K562 (cell line): ENCODE results near the gene KITLG. TPM values are rescaled to one million over a fixed set of nuclear protein-coding genes. Genes with fewer than 3 reads are reported as not detected.

Experiments used
- ATAC-seq: fragments of 200-7000 bp; cut with Tn5 transposase; 3 replicates; pipeline ENCODE4 v1.9.1; 2020; ENCODE audit warnings: moderate library complexity
- BruUV-seq: library from RNA; stranded (reverse); fragments of 400-500 nt; replicated peaks from 2 replicates; lab custom pipeline; 2021; lab: Mats Ljungman, UMichigan
- CTCF ChIA-PET: fragments of 300-600 bp; formaldehyde crosslinking; extraction: SDS; loops from one replicate; lab custom pipeline; 2021; ENCODE audit warnings: low intra/inter-chr PET ratio; lab: Yijun Ruan, JAX
- POLR2A ChIA-PET: fragments of 300-600, 350-650 bp; sonication (Branson Sonifier 250); formaldehyde crosslinking; extraction: SDS; loops from one replicate; lab custom pipeline; 2021; ENCODE audit warnings: antibody characterized with exemption, inconsistent platforms; lab: Yijun Ruan, JAX
- DNase-seq, 4 experiments: peaks; one replicate each; pipeline versions ENCODE4 v3.0.0 to v3.0.0-alpha.2; 2011 to 2018; ENCODE audit warnings: low spot score in 3 of 4, mixed read lengths in 3 of 4; ENCODE audit errors: extremely low read depth in 1 of 4
- FAIRE-seq: peaks from 2 replicates; lab custom pipeline; 2011; peaks lifted over from hg19 to GRCh38; lab: Jason Lieb, UNC
- H2AFZ ChIP-seq: 2 replicates; pipeline ENCODE4 v1.6.0; 2011; ENCODE audit warnings: low read depth, low read length, control low read depth, inconsistent platforms
- H3K27ac ChIP-seq: fragments of 200-600 bp; 3 replicates; pipeline ENCODE4 v1.8.0; 2011; ENCODE audit warnings: low read depth, mild to moderate bottlenecking, control low read depth, inconsistent platforms, low read length, moderate library complexity, mixed read lengths; ENCODE audit errors: extremely low read depth
- H3K27me3 ChIP-seq, 2 experiments: fragments of 300-600 bp in 1 of 2; 2 replicates in 1 of 2; 3 replicates in 1 of 2; pipeline versions ENCODE4 v1.6.0 to v1.8.0; 2011; ENCODE audit warnings: inconsistent platforms in 2 of 2, low read length in 2 of 2, mild to moderate bottlenecking in 1 of 2, mixed read lengths in 1 of 2, moderate library complexity in 1 of 2; ENCODE audit not compliant: control insufficient read depth in 2 of 2, insufficient read depth in 2 of 2
- H3K36me3 ChIP-seq: fragments of 300-600 bp; 3 replicates; pipeline ENCODE4 v1.8.0; 2011; ENCODE audit warnings: mild to moderate bottlenecking, low read length, inconsistent platforms; ENCODE audit not compliant: control insufficient read depth, insufficient read depth
- H3K4me1 ChIP-seq, 2 experiments: fragments of 200-600 bp in 1 of 2; replicated peaks in 1 of 2; 2 replicates in 1 of 2; 3 replicates in 1 of 2; pipeline versions ENCODE4 v1.5.1 to v1.8.0; 2011; ENCODE audit warnings: inconsistent platforms in 2 of 2, low read length in 2 of 2, mild to moderate bottlenecking in 1 of 2, mixed read lengths in 1 of 2, moderate library complexity in 1 of 2; ENCODE audit not compliant: control insufficient read depth in 2 of 2, insufficient read depth in 2 of 2
- H3K4me2 ChIP-seq: 2 replicates; pipeline ENCODE4 v1.6.1; 2011; ENCODE audit warnings: low read length, control low read depth, inconsistent platforms, mixed read lengths; ENCODE audit not compliant: insufficient read depth
- H3K4me3 ChIP-seq: fragments of 200-600 bp; sonication (generic), shearing (Covaris generic); 2 replicates; pipeline ENCODE4 v1.5.1; 2016; ENCODE audit warnings: control low read depth, inconsistent platforms
- H3K79me2 ChIP-seq: fragments of 200-600 bp; 3 replicates; pipeline ENCODE4 v1.8.0; 2011; ENCODE audit warnings: low read length, inconsistent platforms; ENCODE audit not compliant: control insufficient read depth, insufficient read depth
- H3K9ac ChIP-seq, 2 experiments: 2 replicates each; pipeline versions ENCODE4 v1.6.0 to v1.6.1; 2011; ENCODE audit warnings: low read depth in 2 of 2, low read length in 2 of 2, control low read depth in 1 of 2, inconsistent platforms in 1 of 2, mild to moderate bottlenecking in 1 of 2, mixed read lengths in 1 of 2; ENCODE audit not compliant: insufficient read depth in 1 of 2
- H3K9me1 ChIP-seq: one replicate; pipeline ENCODE4 v1.6.0; 2011; ENCODE audit warnings: inconsistent platforms, mild to moderate bottlenecking, low read length, moderate library complexity; ENCODE audit not compliant: control insufficient read depth, insufficient read depth
- H3K9me3 ChIP-seq: replicated peaks from 2 replicates; pipeline ENCODE4 v1.5.1; 2011; ENCODE audit warnings: low read depth, low read length, inconsistent platforms; ENCODE audit not compliant: control insufficient read depth, insufficient read depth
- H4K20me1 ChIP-seq: replicated peaks from 2 replicates; pipeline ENCODE4 v1.6.1; 2011; ENCODE audit warnings: low read length, inconsistent platforms, mixed read lengths; ENCODE audit not compliant: control insufficient read depth, insufficient read depth
- BRD9 ChIP-seq: fragments of 450-650 bp; IDR thresholded peaks from 2 replicates; pipeline ENCODE4 v1.6.1; 2018; ENCODE audit warnings: low read depth; ENCODE audit not compliant: partially characterized antibody
- CBX3 ChIP-seq, 2 experiments: IDR thresholded peaks; 1 replicate in 1 of 2; 2 replicates in 1 of 2; pipeline ENCODE4 v1.6.1; 2012; ENCODE audit warnings: inconsistent platforms in 2 of 2, low read length in 2 of 2, borderline replicate concordance in 1 of 2, control low read depth in 1 of 2
- CEBPB ChIP-seq: fragments of 450-650 bp; IDR thresholded peaks from 2 replicates; pipeline ENCODE4 v1.6.1; 2016; ENCODE audit warnings: missing genetic modification characterization, missing compliant biosample characterization
- CHD2 ChIP-seq: IDR thresholded peaks from 2 replicates; pipeline ENCODE4 v1.6.1; 2011; ENCODE audit warnings: low read depth, low read length
- DIDO1 ChIP-seq: fragments of 450-650 bp; IDR thresholded peaks from 2 replicates; pipeline ENCODE4 v1.6.1; 2016; ENCODE audit warnings: low read depth, missing biosample characterization, missing genetic modification characterization
- HNRNPL ChIP-seq: fragments of 200-400 bp; formaldehyde crosslinking; IDR thresholded peaks from 2 replicates; pipeline ENCODE4 v1.6.1; 2017; ENCODE audit warnings: low read depth, mild to moderate bottlenecking, low read length
- HSF4 ChIP-seq: fragments of 250-450 bp; sonication (Bioruptor Pico); IDR thresholded peaks from 2 replicates; pipeline ENCODE4 v2.1.2; 2022; ENCODE audit warnings: mild to moderate bottlenecking, moderate library complexity, borderline replicate concordance
- MAZ ChIP-seq, 2 experiments: fragments of 450-650 bp in 1 of 2; sonication (generic) in 1 of 2; formaldehyde crosslinking; IDR thresholded peaks in 1 of 2; conservative IDR thresholded peaks in 1 of 2; 2 replicates each; pipeline versions ENCODE4 v1.4.0 to v1.5.0; 2020; ENCODE audit warnings: mild to moderate bottlenecking in 1 of 2, missing genetic modification reagents in 1 of 2
- MEF2A ChIP-seq: IDR thresholded peaks from 2 replicates; pipeline ENCODE4 v1.6.1; 2011; ENCODE audit warnings: low read depth, mild to moderate bottlenecking, low read length, moderate library complexity; ENCODE audit not compliant: control insufficient read depth
- MEF2D ChIP-seq: conservative IDR thresholded peaks from 2 replicates; pipeline ENCODE4 v1.6.1; 2016; ENCODE audit warnings: low read depth, missing genetic modification characterization, missing compliant biosample characterization
- NFE2L1 ChIP-seq: fragments of 450-650 bp; IDR thresholded peaks from 2 replicates; pipeline ENCODE4 v1.6.1; 2016; ENCODE audit warnings: missing genetic modification characterization, low read depth, mild to moderate bottlenecking, missing compliant biosample characterization, moderate library complexity, borderline replicate concordance
- NRF1 ChIP-seq, 2 experiments: fragments of 450-650 bp; IDR thresholded peaks in 1 of 2; conservative IDR thresholded peaks in 1 of 2; 2 replicates each; pipeline ENCODE4 v1.6.1; 2014; ENCODE audit warnings: mild to moderate bottlenecking in 2 of 2
- RBM34 ChIP-seq: fragments of 200-400 bp; formaldehyde crosslinking; IDR thresholded peaks from 2 replicates; pipeline ENCODE4 v1.6.1; 2018; ENCODE audit warnings: low read length, borderline replicate concordance; ENCODE audit not compliant: insufficient read depth
- TCF7 ChIP-seq: sonication (generic); IDR thresholded peaks from 2 replicates; pipeline ENCODE4 v1.6.1; 2016; ENCODE audit warnings: antibody characterized with exemption, borderline replicate concordance
- YBX1 ChIP-seq: fragments of 450-650 bp; IDR thresholded peaks from 2 replicates; pipeline ENCODE4 v1.7.1; 2016; ENCODE audit warnings: mild to moderate bottlenecking
- ZBTB17 ChIP-seq: fragments of 450-650 bp; formaldehyde crosslinking; IDR thresholded peaks from 2 replicates; pipeline ENCODE4 v1.4.0; 2020; ENCODE audit warnings: mild to moderate bottlenecking
- ZNF23 ChIP-seq: fragments of 250-450 bp; sonication (Bioruptor Pico); IDR thresholded peaks from 2 replicates; pipeline ENCODE4 v1.4.0; 2020; ENCODE audit warnings: mild to moderate bottlenecking
- WGBS: fragments of 100-300 bp; shearing (Covaris generic); methylation state at CpG from one replicate; pipeline ENCODE4 v1.1.6; 2016; ENCODE audit warnings: low coverage, mixed read lengths; ENCODE audit not compliant: insufficient coverage; ENCODE audit errors: missing lambda C conversion rate; 5-methylcytosine and 5-hydroxymethylcytosine counted together
- in situ Hi-C: fragments of 300-500 bp; cut with MboI; formaldehyde crosslinking; loops from 4 replicates; pipeline ENCODE4 v1.15.0; 2018; ENCODE audit warnings: inconsistent platforms, mixed read lengths
- intact Hi-C: fragments of 100-400 bp; cut with micrococcal nuclease; formaldehyde crosslinking; loops from 2 replicates; pipeline ENCODE4 v1.14.2; 2022
- polyA plus RNA-seq, 8 experiments: library from polyadenylated mRNA; depleted of rRNA in 4 of 8; stranded (reverse) in 5 of 8; unstranded in 3 of 8; fragments of >200 nt; fragmentation: Nextera tagmentation in 2 of 8; fragmentation: Illumina TruSeq in 1 of 8; extraction: Ambion mirVana in 2 of 8; extraction: Trizol in 1 of 8; gene quantifications; 2 replicates each; pipeline versions ENCODE4 v1.2.1 to v1.2.3, GENCODE V29; 2011 to 2014; ENCODE audit warnings: inconsistent platforms in 1 of 8, missing spikeins in 1 of 8
- total RNA-seq, 7 experiments: library from RNA; depleted of rRNA in 6 of 7; stranded (reverse); fragments of >200 nt in 6 of 7; fragmentation: Illumina TruSeq in 2 of 7; extraction: Trizol in 2 of 7; gene quantifications; 2 replicates each; pipeline versions ENCODE4 v1.2.1 to v1.2.3, GENCODE V29; 2011 to 2021; ENCODE audit warnings: low replicate concordance in 1 of 7
- TF ChIP-seq, protein P1 (sequence below): fragments of 450-650 bp; IDR thresholded peaks from 2 replicates; pipeline ENCODE4 v1.7.0; 2016; ENCODE audit warnings: borderline replicate concordance
- TF ChIP-seq, protein P2 (sequence below), 2 experiments: fragments of 150-350 bp in 1 of 2; IDR thresholded peaks; 2 replicates each; pipeline ENCODE4 v1.6.1; 2012 to 2016; ENCODE audit warnings: low read depth in 2 of 2, low read length in 2 of 2, mild to moderate bottlenecking in 1 of 2, moderate library complexity in 1 of 2

KITLG gene
- total and polyA plus RNA-seq, 9 of the 15 experiments (the other 6 are each of a cell fraction or from before 2014, with no cell fraction given): 0.04 to 0.09 (median 0.04) TPM; not detected in 6

DNA sequence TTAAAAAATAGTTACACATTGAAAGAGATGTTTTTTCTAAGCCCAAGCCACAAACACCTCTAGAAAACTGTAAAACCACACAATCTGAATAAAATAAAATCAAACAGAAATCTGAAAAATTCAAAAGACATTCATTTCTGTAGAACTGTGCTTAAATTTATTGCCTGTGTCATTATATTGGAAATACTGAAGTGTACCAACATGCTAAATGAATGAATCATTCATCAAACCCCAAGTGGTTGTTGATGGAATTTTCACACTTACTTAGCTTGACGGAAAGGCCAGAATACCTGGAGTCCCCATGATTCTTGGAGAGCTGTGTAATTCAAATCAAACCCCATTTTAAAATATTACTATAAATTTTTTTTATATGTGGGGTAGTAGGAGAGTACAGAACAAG, 2.7 kb downstream of the KITLG start (continued):
- TF ChIP-seq HSF4 (CRISPR knock-in tag) (no peak), CEBPB (tag) (no peak), YBX1 (no peak), BRD9 (no peak), MEF2A (no peak), MEF2D (tag) (no peak), DIDO1 (tag) (no peak), NFE2L1 (no peak), CHD2 (no peak), HNRNPL (no peak)

DNA sequence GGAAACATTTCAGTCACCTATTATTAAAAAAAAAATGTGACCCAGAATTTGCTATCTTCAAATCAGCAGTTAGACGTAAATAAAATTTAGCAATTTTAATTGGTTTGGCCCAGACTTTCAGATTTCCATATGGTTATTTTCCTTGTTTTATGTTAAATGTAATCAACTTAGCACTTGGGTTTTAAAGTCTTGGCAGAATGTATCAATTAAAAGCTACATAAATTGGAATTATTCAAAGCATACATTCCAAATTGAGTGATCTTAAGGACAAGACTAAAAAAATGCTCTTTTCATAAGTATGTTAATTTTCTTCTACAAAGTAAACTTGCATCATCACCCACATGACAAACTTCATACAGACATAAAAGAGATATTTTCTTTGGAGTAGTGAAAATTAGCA, 3.4 kb downstream of the KITLG start:
- no peaks in the 10 kb centered on the region for H3K36me3 ChIP-seq
- in situ Hi-C loops (no loop called here), intact Hi-C loops (no loop called here)
- H3K4me1 ChIP-seq: peaks cover 0 to 13% of the 10 kb centered on the region in 2 experiments; a peak in 2 of 5 replicates
- H3K4me3 ChIP-seq: no peak overlapping the region
- peaks cover 0 to 14% of the 10 kb centered on the region in 2 experiments; a peak in 2 of 5 replicates for H3K27me3 ChIP-seq
- no peak for ATAC-seq
- ChIA-PET POLR2A (no interaction called here), CTCF (no interaction called here)
- 11% methylated on average over 1 of the region's 1 CpG for WGBS
- no TSS peak for BruUV-seq
- no peaks in the 10 kb centered on the region for H3K9me1 ChIP-seq
- H3K79me2 ChIP-seq: no peaks in the 10 kb centered on the region
- H3K9ac ChIP-seq: no peak overlapping the region
- no peak overlapping the region for H3K4me2 ChIP-seq
- no peak for DNase-seq
- no peak overlapping the region for H3K27ac ChIP-seq
- no peak for FAIRE-seq
- H3K9me3 ChIP-seq: no peaks in the 10 kb centered on the region
- H4K20me1 ChIP-seq: no peaks in the 10 kb centered on the region
- no peak overlapping the region for H2AFZ ChIP-seq
- no peak for TF ChIP-seq NRF1 (conservative IDR thresholded peaks at IDR 0.05 in 1 of 2, IDR thresholded peaks at IDR 0.05 in 1 of 2)
- TF ChIP-seq ZBTB17 (CRISPR knock-in tag): no peak
- TF ChIP-seq CBX3 (IDR thresholded peaks at IDR 0.05; ENCODE audit: borderline replicate concordance in 1 of 2, low read length in 2 of 2): no peak
- TF ChIP-seq TCF7: no peak
- no peak for TF ChIP-seq ZNF23
- TF ChIP-seq RBM34: no peak
- no peak for TF ChIP-seq MAZ (CRISPR knock-in tag; conservative IDR thresholded peaks at IDR 0.05 in 1 of 2, IDR thresholded peaks at IDR 0.05 in 1 of 2)
- TF ChIP-seq, protein P1, sequence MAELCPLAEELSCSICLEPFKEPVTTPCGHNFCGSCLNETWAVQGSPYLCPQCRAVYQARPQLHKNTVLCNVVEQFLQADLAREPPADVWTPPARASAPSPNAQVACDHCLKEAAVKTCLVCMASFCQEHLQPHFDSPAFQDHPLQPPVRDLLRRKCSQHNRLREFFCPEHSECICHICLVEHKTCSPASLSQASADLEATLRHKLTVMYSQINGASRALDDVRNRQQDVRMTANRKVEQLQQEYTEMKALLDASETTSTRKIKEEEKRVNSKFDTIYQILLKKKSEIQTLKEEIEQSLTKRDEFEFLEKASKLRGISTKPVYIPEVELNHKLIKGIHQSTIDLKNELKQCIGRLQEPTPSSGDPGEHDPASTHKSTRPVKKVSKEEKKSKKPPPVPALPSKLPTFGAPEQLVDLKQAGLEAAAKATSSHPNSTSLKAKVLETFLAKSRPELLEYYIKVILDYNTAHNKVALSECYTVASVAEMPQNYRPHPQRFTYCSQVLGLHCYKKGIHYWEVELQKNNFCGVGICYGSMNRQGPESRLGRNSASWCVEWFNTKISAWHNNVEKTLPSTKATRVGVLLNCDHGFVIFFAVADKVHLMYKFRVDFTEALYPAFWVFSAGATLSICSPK: no peak
- TF ChIP-seq, protein P2, sequence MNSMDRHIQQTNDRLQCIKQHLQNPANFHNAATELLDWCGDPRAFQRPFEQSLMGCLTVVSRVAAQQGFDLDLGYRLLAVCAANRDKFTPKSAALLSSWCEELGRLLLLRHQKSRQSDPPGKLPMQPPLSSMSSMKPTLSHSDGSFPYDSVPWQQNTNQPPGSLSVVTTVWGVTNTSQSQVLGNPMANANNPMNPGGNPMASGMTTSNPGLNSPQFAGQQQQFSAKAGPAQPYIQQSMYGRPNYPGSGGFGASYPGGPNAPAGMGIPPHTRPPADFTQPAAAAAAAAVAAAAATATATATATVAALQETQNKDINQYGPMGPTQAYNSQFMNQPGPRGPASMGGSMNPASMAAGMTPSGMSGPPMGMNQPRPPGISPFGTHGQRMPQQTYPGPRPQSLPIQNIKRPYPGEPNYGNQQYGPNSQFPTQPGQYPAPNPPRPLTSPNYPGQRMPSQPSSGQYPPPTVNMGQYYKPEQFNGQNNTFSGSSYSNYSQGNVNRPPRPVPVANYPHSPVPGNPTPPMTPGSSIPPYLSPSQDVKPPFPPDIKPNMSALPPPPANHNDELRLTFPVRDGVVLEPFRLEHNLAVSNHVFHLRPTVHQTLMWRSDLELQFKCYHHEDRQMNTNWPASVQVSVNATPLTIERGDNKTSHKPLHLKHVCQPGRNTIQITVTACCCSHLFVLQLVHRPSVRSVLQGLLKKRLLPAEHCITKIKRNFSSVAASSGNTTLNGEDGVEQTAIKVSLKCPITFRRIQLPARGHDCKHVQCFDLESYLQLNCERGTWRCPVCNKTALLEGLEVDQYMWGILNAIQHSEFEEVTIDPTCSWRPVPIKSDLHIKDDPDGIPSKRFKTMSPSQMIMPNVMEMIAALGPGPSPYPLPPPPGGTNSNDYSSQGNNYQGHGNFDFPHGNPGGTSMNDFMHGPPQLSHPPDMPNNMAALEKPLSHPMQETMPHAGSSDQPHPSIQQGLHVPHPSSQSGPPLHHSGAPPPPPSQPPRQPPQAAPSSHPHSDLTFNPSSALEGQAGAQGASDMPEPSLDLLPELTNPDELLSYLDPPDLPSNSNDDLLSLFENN (IDR thresholded peaks at IDR 0.05; ENCODE audit: low read depth in 2 of 2, low read length in 2 of 2): no peak
